HEK293 (cell line): ENCODE data around the gene RIT1.

Experiments used
- CTCF ChIA-PET: fragments of 350-600 bp; formaldehyde crosslinking; extraction: SDS; loops from one replicate; lab custom pipeline; 2021; ENCODE audit warnings: antibody characterized with exemption; lab: Yijun Ruan, JAX
- POLR2A ChIA-PET: fragments of 300-600 bp; formaldehyde crosslinking; extraction: SDS; loops from one replicate; lab custom pipeline; 2020; ENCODE audit warnings: antibody characterized with exemption, inconsistent platforms; lab: Yijun Ruan, JAX
- H3K27ac ChIP-seq: fragments of 200-500 bp; sonication (Bioruptor generic); 2 replicates; pipeline ENCODE4 v1.5.1; 2014; ENCODE audit warnings: low read depth, low read length, control low read depth, inconsistent platforms; ENCODE audit errors: extremely low read depth
- H3K36me3 ChIP-seq, 2 experiments: fragments of 200-500 bp in 1 of 2; sonication (Bioruptor generic) in 1 of 2; 1 replicate in 1 of 2; 2 replicates in 1 of 2; pipeline ENCODE4 v1.5.1; 2014 to 2017; ENCODE audit warnings: inconsistent platforms in 2 of 2, low read length in 2 of 2; ENCODE audit not compliant: control insufficient read depth in 2 of 2, insufficient read depth in 1 of 2
- H3K4me1 ChIP-seq: fragments of 200-500 bp; sonication (Bioruptor generic); 2 replicates; pipeline ENCODE4 v1.5.1; 2014; ENCODE audit warnings: mild to moderate bottlenecking, low read length, inconsistent platforms; ENCODE audit not compliant: control insufficient read depth, insufficient read depth
- H3K4me3 ChIP-seq: 2 replicates; pipeline ENCODE4 v1.5.1; 2011; ENCODE audit warnings: low read depth, mild to moderate bottlenecking, control low read depth, low read length, moderate library complexity
- H3K9me3 ChIP-seq: fragments of 200-500 bp; sonication (Bioruptor generic); 2 replicates; pipeline ENCODE4 v1.5.1; 2014; ENCODE audit warnings: low read depth, low read length, inconsistent platforms; ENCODE audit not compliant: control insufficient read depth, insufficient read depth
- KLF7 ChIP-seq: fragments of 450-650 bp; formaldehyde crosslinking; IDR thresholded peaks from 2 replicates; pipeline ENCODE4 v1.5.1; 2016; ENCODE audit warnings: missing biosample characterization, missing genetic modification characterization, borderline replicate concordance
- KLF8 ChIP-seq: fragments of 450-650 bp; formaldehyde crosslinking; IDR thresholded peaks from 2 replicates; pipeline ENCODE4 v1.5.1; 2016; ENCODE audit warnings: missing biosample characterization, missing genetic modification characterization
- KLF9 ChIP-seq: fragments of 450-650 bp; formaldehyde crosslinking; IDR thresholded peaks from 2 replicates; pipeline ENCODE4 v1.5.1; 2016; ENCODE audit warnings: missing biosample characterization, missing genetic modification characterization, low read depth
- OSR2 ChIP-seq: fragments of 450-650 bp; formaldehyde crosslinking; IDR thresholded peaks from 2 replicates; pipeline ENCODE4 v1.5.1; 2016; ENCODE audit warnings: missing biosample characterization, missing genetic modification characterization
- PATZ1 ChIP-seq: fragments of 450-650 bp; formaldehyde crosslinking; IDR thresholded peaks from 2 replicates; pipeline ENCODE4 v1.5.1; 2016; ENCODE audit warnings: missing biosample characterization, missing genetic modification characterization
- REPIN1 ChIP-seq: fragments of 450-650 bp; formaldehyde crosslinking; IDR thresholded peaks from 2 replicates; pipeline ENCODE4 v1.5.1; 2017; ENCODE audit warnings: missing biosample characterization, missing genetic modification characterization, low read depth
- REST ChIP-seq: fragments of 450-650 bp; formaldehyde crosslinking; IDR thresholded peaks from 2 replicates; pipeline ENCODE4 v1.5.1; 2016; ENCODE audit warnings: missing biosample characterization, missing genetic modification characterization
- SCRT2 ChIP-seq: fragments of 450-650 bp; formaldehyde crosslinking; IDR thresholded peaks from 2 replicates; pipeline ENCODE4 v1.5.1; 2016; ENCODE audit warnings: missing biosample characterization, missing genetic modification characterization
- SETDB1 ChIP-seq: IDR thresholded peaks from one replicate; pipeline ENCODE4 v1.6.1; 2017; ENCODE audit warnings: mild to moderate bottlenecking, low read length, moderate library complexity, mixed read lengths; ENCODE audit not compliant: insufficient read length
- YY1 ChIP-seq: fragments of 450-650 bp; formaldehyde crosslinking; IDR thresholded peaks from 2 replicates; pipeline ENCODE4 v1.5.1; 2018; ENCODE audit warnings: missing biosample characterization, missing genetic modification characterization
- YY2 ChIP-seq: fragments of 450-650 bp; formaldehyde crosslinking; IDR thresholded peaks from 2 replicates; pipeline ENCODE4 v1.5.1; 2016; ENCODE audit warnings: missing biosample characterization, missing genetic modification characterization
- ZBTB11 ChIP-seq: fragments of 450-650 bp; formaldehyde crosslinking; conservative IDR thresholded peaks from 2 replicates; pipeline ENCODE4 v1.5.1; 2016; ENCODE audit warnings: low read depth, missing biosample characterization, missing genetic modification characterization
- ZEB2 ChIP-seq: fragments of 450-650 bp; formaldehyde crosslinking; IDR thresholded peaks from 2 replicates; pipeline ENCODE4 v1.5.1; 2016; ENCODE audit warnings: missing biosample characterization, missing genetic modification characterization
- ZFP3 ChIP-seq: fragments of 450-650 bp; formaldehyde crosslinking; IDR thresholded peaks from 2 replicates; pipeline ENCODE4 v1.5.1; 2016; ENCODE audit warnings: low read depth, missing biosample characterization, missing genetic modification characterization
- ZNF18 ChIP-seq: fragments of 450-650 bp; formaldehyde crosslinking; IDR thresholded peaks from 2 replicates; pipeline ENCODE4 v1.5.1; 2016; ENCODE audit warnings: missing biosample characterization, missing genetic modification characterization
- ZNF335 ChIP-seq: fragments of 450-650 bp; formaldehyde crosslinking; conservative IDR thresholded peaks from 2 replicates; pipeline ENCODE4 v1.5.1; 2016; ENCODE audit warnings: missing biosample characterization, missing genetic modification characterization
- ZNF362 ChIP-seq: fragments of 450-650 bp; formaldehyde crosslinking; IDR thresholded peaks from 2 replicates; pipeline ENCODE4 v1.5.1; 2016; ENCODE audit warnings: missing biosample characterization, missing genetic modification characterization
- ZNF580 ChIP-seq: fragments of 450-650 bp; formaldehyde crosslinking; IDR thresholded peaks from 2 replicates; pipeline ENCODE4 v1.5.1; 2016; ENCODE audit warnings: missing biosample characterization, missing genetic modification characterization
- ZNF610 ChIP-seq: fragments of 450-650 bp; formaldehyde crosslinking; IDR thresholded peaks from 2 replicates; pipeline ENCODE4 v1.5.1; 2016; ENCODE audit warnings: missing biosample characterization, missing genetic modification characterization, borderline replicate concordance
- ZNF623 ChIP-seq: fragments of 450-650 bp; formaldehyde crosslinking; IDR thresholded peaks from 2 replicates; pipeline ENCODE4 v1.5.1; 2016; ENCODE audit warnings: missing biosample characterization, missing genetic modification characterization
- ZNF626 ChIP-seq: fragments of 450-650 bp; sonication (Bioruptor Pico); formaldehyde crosslinking; IDR thresholded peaks from 2 replicates; pipeline ENCODE4 v1.5.1; 2018; ENCODE audit warnings: missing biosample characterization, missing genetic modification characterization, inconsistent platforms
- ZNF701 ChIP-seq: fragments of 450-650 bp; formaldehyde crosslinking; IDR thresholded peaks from 2 replicates; pipeline ENCODE4 v1.5.1; 2016; ENCODE audit warnings: missing biosample characterization, missing genetic modification characterization

RIT1 gene

GRCh38 chr1:155856975-155857930 lies 53.9 kb downstream of the RIT1 start, which contains the start of gene GON4L:
Gene GON4L, minus strand, starts transcription at chr1:155857214. Its CDS starts 3,434 bp downstream, at chr1:155853780.
- Histone ChIP-seq H3K4me1 (peaks cover 3% of the 10 kb centered on the region; the same call in 1 of the 2 replicates), H3K4me3 (peak within 1 kb of the TSS; percentile 92), H3K9me3 (no peaks in the 10 kb centered on the region), H3K36me3 (peaks cover 19 to 33% of the 10 kb centered on the region in 2 experiments; a peak in 2 of 3 replicates), H3K27ac (peak within 1 kb of the TSS; percentile 27; the same call in 1 of the 2 replicates)
- POLR2A ChIA-PET = interaction anchor here (0.6 to 1.3 kb wide), 8 partner anchors 11 to 206 kb away, joined by 3 to 8 read pairs (median 3); partner anchors contain the start of gene KHDC4
- CTCF ChIA-PET = interaction anchor here (1.1 kb wide), 1 partner anchor 16 kb away, joined by 4 read pairs; no protein-coding TSS in a partner anchor
- TF ChIP-seq YY1 (tag by site-specific recombination) (peak; percentile 78; the same call in 1 of the 2 replicates), ZNF626 (tag by site-specific recombination) (no peak), KLF9 (0 out of 2 replicates have a peak, but pooled peaks have one; percentile 7), REST (tag by site-specific recombination) (peak; percentile 38; the same call in 1 of the 2 replicates), ZNF610 (tag by site-specific recombination) (0 out of 2 replicates have a peak, but pooled peaks have one; percentile 30), YY2 (peak; percentile 71), ZNF701 (no peak), ZNF18 (tag by site-specific recombination) (0 out of 2 replicates have a peak, but pooled peaks have one; percentile 35), ZFP3 (tag by site-specific recombination) (no peak), ZNF335 (peak; percentile 100), SCRT2 (tag by site-specific recombination) (peak; percentile 66), KLF7 (0 out of 2 replicates have a peak, but pooled peaks have one; percentile 34), ZNF580 (tag by site-specific recombination) (peak; percentile 76), REPIN1 (tag by site-specific recombination) (peak; percentile 85; the same call in 1 of the 2 replicates), SETDB1 (no peak), OSR2 (0 out of 2 replicates have a peak, but pooled peaks have one; percentile 25), KLF8 (tag by site-specific recombination) (peak; percentile 69; the same call in 1 of the 2 replicates), PATZ1 (tag by site-specific recombination) (peak; percentile 62; the same call in 1 of the 2 replicates), ZEB2 (tag by site-specific recombination) (peak; percentile 80), ZNF623 (tag by site-specific recombination) (no peak), ZNF362 (0 out of 2 replicates have a peak, but pooled peaks have one; percentile 11), ZBTB11 (tag by site-specific recombination) (peak; percentile 92)
